GM21381 (cell line): ENCODE measurements around the gene CLP1.

Experiments used
- ATAC-seq: cut with Tn5 transposase; IDR thresholded peaks from one replicate; pipeline ENCODE4 v1.9.1; 2021; ENCODE audit warnings: mild to moderate bottlenecking, moderate library complexity; ENCODE audit not compliant: unreplicated experiment

CLP1 gene

DNA sequence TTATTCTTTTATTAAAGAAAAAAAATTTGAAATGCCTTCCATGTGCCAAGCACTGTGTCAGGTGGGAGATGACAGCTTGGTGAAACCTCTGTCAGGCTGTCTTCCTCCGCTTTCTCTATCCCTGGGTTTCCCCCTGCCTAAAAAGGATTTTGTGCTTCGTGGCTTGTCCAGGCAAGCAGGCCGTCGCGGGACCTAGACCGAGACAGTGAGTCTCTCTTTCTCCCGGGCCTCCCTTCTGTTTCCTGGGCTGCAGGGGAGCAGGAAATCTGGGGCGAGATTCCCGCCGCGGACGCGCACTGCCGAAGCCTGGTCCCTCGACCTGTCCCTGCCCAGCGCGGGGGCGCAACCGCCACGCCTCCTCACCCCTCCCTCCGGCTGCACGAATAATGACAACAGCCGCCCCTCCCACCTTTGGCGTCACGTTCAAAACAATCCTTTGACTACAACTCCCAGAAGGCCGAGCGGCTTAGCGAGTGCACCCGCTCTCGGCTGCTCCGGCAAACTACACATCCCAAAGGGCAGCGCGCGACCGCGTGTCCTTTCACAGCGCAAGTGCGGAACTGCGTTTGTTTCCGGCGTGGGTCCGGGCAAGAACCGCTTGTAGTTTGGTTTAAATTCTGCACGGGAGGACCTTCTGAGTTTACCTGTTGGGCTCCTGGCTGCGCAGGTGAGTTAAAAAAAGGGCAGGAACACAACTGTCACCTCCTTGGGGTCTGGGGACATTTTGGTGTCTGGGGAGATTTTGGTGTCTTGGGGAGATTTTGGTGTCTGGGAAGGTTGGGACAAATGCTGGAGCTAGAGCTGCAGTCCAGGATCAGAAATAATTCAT is at the start of gene CLP1:
TSS of gene CLP1 (plus strand) at position 569 of the 829 bp plus-strand sequence. CDS start 1,715 bp downstream, outside the sequence.
- peak; percentile 99 for ATAC-seq

DNA sequence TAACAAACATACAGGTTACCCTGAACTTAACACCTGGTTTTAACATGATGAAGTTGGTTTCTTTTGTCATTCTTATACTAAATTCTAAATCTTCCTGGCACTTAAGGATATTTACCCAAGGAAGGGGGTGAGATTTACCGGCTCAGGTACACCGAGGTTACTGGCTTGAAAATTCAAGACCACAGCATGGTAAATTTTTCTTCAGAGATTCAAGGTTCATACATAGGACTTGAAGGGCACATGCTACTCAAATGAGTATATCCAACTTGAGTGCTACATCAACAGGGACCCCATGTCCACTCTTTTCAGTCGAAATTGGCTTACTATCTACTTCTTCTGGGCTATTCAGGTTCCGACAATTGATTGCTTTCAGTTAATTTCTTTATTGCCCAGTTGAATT is 47.4 kb upstream of the CLP1 start:
- ATAC-seq = no peak

DNA sequence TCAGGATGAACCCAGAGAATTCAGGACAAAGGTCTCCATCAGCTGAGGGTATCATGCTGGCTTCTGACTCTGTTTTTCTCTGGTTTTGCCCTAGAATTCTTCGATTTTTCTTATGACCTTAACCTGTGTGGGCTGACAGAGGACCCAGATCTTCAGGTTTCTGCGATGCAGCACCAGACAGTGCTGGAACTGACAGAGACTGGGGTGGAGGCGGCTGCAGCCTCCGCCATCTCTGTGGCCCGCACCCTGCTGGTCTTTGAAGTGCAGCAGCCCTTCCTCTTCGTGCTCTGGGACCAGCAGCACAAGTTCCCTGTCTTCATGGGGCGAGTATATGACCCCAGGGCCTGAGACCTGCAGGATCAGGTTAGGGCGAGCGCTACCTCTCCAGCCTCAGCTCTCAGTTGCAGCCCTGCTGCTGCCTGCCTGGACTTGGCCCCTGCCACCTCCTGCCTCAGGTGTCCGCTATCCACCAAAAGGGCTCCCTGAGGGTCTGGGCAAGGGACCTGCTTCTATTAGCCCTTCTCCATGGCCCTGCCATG is 43.3 kb upstream of the CLP1 start:
- no peak for ATAC-seq

DNA sequence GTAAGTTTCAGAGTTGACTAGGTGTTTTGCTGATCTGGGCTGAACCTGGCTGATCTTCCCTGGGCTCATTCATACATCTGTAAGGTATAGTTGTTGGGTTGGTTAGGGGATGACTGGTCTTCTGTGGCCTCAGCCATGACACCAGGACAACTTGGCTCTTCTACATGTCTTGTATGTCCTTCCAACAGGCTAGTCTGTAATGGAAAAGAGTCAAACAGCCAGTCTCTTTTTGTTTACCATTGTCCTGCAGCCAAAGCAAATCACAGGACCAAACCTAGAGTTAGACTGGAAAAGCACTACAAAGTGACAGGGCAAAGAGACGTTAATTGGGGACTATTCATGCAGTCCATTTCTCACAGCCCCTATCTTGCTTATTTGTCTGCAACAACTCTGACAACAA is 42.3 kb upstream of the CLP1 start:
- no peak for ATAC-seq

DNA sequence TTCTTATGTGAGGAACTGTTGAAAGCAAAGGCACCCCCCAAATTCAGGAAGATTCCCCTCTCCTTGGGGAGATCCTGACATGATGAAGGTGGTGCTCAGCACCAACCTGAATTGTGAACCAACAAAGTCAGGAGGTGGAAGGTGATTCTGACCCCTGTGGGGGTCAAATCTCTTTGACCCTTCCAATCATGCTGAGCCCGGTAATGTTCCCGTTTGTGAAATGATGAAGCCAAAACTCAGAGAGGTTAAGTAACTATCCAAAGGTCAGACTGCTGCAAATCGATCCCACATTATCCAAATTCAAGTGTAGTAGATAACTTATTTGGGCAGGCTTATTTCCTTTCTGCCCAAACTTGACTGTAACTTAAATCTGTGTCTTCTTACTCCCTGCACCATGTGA is 41.0 kb upstream of the CLP1 start:
- ATAC-seq = no peak

DNA sequence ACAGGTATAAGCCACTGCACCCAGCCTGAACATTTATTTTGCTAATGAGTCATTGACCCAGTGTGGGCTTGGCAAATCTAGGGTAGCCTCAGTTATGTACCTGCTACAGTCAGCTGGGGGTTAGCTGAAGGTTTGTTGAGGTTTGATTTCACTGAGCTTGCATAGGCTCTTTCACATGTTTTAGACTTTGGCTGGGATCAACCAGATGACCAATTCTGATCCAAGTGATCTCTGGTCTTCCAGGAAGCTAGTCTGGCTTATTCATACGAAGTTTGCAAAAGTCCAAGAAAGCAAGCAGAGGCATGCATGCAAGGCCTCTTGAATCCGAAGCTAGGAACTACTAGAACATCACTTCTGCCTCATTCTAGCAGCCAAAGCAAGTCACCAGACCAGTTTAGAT is 39.1 kb upstream of the CLP1 start:
- no peak for ATAC-seq

DNA sequence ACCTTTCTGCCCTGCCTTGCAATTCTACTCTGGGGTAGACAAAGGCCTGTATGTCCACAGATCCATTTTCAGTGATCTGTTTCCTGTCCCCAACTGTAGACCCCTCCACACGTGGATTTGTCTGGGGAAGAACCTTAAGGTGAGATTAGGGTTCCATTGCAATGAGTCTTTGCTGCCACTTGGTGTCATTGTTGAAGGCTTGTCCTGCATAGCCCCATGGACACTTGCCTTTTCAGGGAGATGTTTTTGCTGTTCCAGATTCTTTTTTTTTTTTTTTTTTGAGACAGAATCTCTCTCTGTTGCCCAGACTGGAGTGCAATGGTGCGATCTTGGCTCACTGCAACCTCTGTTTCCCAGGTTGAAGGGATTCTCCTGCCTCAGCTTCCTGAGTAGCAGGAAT is 38.2 kb upstream of the CLP1 start:
- no peak for ATAC-seq

DNA sequence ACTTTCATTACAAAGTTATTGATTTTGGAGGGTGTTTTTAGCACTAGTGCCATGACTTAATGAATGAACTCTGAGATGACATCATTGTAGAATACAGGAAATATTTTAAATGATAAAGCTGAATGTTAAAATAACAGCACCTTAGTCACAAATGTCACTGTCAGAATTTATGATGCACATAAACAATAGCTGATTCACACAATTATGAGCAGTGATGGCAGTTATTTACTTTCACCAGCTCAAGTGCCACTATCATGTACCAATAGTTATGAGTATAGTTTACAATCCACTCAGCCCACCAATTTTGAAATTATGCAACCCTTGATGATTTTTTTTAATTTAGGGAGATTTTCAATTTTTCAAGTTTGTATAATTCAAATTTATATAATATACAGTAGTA is 37.1 kb upstream of the CLP1 start:
- ATAC-seq = no peak

DNA sequence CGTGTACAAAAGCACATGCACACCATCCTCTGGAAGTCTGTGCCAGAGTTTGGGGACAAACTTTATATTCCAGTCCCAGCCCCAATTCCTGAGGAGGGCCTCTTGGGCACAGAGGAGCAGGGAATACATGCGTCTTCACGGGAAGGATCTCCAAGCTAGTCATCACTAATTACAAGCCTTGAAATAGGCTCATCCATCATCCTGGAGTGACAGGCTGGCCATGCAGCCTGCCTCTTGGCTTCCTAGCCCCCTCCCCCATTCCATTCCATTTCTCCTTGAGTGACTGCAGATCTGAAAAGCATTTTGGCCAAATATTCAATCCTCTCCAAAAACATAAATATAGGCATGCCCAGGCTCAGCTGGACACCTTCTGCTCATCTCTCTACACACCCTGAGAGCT is 35.3 kb upstream of the CLP1 start:
- no peak for ATAC-seq

DNA sequence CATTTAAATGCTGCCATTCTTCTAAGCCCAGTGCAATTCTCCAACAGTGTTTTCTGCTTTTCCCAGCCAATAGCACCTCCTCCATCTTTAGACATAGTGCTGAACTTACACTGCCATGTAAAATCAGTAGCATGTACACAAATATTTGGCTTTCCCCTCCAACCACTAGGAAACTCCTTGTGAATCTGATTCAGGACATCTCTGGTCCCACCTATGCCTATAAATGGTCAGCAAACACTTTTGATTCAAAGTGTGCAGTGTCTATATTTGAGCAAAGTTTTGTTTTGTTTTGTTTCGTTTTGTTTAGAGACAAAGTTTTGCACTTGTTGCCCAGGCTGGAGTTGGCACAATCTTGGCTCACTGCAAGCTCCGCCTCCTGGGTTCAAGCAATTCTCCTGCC is 32.7 kb upstream of the CLP1 start:
- no peak for ATAC-seq

DNA sequence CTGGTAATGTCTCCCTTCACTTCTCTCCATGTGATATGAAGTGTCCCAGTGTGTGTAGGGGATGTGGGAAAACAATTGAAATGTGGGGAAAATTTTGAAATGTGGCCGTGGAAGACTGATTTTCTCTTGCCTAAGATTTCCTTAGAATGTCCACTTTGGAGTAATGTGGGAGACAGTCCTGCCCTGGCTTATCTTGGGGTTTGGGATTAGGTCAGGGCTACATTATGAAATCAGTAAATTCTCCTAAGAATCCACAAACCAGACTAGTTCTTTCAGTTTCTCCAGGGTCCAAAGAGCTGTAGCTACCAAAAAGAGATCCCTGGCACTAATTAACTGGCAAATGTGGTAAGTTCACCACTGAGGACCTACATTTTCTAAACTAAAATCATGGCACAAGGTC is 30.7 kb upstream of the CLP1 start:
- no peak for ATAC-seq

DNA sequence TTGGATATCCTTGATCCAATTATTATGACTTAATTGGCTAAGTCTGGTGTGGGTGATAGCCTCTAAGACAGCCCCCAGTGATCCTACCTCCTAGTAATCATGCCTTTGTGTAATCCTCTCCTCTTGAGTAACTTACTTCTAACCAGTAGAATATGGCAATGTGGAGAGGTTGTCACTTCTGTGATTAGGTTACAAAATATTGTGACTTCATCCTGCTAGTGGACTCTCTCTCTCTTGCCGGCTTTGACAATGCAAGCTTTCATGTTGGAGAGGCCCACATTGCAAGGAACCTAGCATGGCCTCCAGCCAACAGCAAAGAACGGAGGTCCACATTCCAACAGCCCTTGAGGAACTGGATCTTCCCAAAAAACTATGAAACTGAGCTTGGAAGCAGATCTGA is 27.4 kb upstream of the CLP1 start:
- no peak for ATAC-seq

DNA sequence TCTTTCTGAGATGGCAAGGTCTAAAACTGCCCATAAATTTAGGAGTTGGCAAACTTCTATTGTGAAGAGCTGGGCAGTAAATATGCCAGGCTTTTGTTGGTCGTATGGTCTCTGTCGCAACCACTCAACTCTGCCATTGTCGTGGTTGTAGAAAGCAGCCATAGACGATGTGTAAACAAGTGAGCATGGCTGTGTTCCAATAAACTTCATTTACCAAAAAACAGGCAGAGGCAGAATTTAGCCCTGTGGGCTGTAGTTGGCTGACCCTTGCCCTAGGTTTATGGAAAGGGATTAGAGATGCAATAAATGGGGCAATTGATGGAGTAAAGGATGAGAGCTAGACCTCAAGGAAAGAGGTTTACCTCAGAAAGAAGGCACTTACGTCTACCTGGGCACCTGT is 25.4 kb upstream of the CLP1 start:
- ATAC-seq = no peak

DNA sequence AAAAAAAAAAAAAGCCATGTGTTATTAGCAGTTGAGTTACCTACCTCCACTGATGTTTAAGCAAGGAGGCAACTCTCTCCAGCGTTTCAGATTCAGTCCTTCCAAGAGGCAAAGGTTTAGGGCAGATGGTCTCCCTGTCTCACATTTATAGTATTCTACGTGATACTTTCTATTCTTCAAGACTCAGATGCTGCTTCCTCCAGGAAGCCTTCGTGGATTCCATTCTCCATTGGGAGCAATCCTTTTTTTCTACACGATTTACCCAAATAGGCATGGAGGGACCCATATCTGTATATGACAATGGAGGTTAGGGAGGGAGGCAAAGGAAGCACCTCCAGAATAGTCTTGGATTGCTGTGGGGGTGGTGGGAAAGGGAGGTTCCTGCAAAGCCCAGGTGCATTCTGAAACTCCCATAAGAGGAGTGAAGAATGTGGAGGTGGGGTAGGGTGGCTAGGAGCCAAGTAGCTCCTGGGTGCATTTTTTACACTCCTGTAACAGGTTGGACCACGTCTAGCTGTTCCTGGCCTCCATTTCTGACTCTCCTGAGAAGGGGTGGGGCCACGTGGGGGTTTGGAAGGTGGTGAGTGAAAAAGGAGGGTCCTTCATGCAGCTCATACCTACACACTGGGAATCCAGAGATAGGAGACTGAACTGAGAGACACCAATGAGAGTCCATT is 24.0 kb upstream of the CLP1 start:
- no peak for ATAC-seq

DNA sequence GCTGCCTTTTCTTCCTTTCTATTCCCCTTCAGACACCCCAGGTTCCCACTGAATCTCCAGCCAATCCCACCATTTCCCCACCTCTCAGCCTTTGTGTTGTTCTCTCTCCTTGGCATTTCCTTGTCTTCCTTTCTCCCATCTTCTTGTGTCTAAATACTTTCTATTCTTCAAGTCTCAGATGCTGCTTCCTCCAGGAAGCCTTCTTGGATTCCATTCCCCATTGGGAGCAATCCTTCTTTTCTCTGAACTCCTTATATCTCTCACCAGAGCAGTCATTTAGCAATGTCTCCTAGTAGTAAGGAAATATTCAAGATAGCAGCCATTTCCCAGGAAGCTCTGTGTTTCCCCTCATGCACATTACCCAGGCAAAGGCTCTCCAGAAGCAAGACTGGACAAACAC is 23.3 kb upstream of the CLP1 start:
- no peak for ATAC-seq

DNA sequence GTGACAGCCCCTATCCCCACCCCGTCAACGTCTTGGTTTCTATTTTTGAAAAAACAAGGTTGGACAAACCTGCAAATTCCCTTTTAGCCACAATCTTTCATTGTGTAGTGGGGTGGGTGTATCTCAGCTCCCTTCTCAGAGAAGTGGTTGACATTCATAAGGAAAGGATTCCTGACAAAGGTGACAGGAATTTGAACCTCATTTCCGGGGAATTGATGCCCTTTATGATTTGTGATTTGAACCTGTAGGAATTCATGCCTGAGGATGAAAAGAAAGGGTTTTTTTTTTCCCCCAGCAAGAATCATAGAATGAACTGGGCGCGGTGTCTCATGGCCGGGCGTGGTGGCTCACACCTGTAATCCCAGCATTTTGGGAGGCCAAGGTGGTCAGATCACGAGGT is 22.3 kb upstream of the CLP1 start:
- no peak for ATAC-seq

DNA sequence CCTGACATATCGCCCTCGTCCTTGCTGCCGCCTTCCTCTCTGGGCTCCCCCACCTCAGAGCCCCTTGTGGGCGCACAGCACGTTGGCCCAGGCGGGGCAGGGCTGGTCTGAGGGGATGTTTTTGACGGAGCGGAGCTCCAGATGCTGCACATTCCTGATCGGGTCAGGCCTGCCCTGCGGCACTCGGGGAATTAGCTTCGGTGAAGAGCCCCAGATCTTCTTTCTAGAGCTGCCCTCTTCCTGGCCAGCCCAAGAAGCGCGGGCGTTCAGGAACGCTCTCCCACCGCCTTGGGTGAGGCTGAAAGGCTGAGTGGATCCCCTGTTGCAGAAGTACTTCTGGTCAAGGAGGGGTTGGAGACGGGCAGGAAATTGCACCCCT is 19.9 kb upstream of the CLP1 start:
- ATAC-seq = no peak

DNA sequence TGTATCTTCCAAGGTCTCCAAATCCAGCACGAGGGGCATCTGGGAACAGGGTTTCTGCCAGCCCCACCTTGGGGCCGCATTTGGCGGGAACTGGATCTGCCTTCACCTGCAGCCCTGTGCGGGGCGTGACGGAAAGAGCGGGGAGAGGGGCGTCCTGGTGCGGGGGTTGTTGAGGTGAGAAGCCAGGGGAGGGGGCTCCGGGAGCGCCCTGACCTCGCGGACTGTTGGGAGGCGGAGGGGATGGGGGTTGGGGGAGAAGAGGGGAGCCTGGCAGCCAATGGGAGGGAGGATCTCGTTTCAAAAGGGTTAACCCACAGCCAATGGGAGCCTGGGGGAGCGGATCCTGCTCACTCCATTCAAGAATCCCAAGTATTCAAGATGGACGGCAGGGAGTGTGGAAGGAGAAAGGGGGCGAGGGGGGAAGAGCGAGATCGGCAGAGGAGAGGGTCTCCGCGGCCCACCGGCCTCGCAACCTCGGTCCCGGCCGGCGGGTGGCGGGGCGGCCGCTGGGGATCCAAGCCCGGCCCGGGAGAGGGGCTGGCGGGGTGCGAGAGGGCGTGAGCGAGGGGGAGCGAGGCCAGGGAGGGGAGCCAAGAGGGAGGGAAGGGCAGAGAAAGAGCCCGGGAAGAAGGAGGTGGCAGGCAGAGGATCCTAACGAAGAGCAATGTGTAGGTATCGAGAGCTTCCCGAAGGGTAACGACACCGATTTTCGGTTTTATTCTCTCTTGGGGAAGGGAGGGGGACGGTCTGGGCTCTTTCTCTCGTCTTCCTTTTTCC is 19.4 kb upstream of the CLP1 start:
- ATAC-seq = peak; percentile 46

DNA sequence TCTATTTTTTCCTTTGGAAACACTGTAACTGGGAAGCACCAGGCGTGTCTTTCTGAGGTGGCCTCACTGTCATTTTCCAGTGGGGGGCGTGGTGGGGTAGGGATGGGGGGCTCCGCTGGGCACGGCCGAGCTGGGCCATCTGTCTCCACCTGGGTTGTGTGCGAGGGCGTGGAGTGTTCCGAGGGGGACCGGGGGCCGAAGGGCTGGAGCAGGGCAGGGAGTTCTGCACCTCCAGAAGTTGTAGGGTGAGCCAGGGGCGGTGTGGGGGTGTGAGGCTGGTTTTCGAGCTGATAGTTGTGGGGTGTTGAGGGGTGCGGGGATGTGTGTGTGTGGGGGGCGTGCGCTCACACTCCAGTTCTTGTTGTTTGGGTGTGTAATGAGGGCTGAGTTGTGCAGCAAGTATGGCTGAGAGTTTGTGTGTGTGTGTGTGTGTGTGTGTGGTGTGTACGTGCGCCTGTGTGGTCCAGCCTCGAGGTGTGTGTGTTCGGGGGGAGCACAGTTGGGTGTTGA is 18.7 kb upstream of the CLP1 start:
- no peak for ATAC-seq

DNA sequence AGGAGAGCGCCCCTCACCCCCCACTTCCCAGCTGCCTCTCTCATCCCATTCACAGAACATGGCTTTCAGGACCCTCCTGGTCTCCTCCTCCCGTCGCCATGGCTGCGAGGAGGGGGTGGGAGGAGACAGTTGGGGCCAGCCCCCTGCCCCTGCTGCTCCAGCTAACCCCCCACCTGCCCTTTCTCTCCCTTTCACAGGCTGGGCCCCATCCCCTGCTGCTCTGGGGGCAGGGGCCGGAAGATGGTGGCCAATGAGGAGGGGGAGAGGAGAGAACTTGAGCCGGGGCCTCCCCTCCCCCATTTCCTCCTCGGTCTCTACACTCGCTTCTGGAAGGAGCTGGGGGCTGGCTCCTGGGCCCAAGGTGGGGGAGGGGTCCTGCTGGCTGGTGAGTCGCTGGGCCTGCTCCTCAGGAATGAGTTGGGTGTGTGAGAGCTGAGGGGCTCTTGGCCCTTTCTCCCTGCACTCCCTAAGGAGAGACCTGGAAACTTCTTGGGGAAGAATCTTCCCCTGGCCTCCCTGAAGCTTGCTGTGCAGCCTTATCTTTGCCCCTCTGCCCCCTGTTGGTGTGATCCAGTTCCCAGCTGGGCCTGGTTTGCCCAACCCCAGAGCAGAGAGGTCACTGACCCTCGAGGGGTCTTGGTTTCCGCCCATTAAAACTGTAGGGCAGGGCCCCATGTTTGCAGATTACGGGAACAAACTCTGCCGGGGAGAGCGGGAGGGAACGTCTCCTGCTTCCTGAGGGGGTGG is 18.1 kb upstream of the CLP1 start:
- ATAC-seq = no peak
